Right lobe of liver (tissue), 6 donors: ENCODE measurements around the gene ASB13. TPM values are rescaled to one million over a fixed set of nuclear protein-coding genes. Genes with fewer than 3 reads are reported as not detected.

ENCODE experiments used
- ATAC-seq, 4 donors: fragments of 200-7000 bp; cut with Tn5 transposase; one replicate each; pipeline ENCODE4 v1.9.1; 2020; ENCODE audit warnings: mild to moderate bottlenecking in 4 of 4, moderate library complexity in 4 of 4
- DNase-seq, 3 donors: peaks; one replicate each; pipeline ENCODE4 v3.0.0-alpha.2; 2020
- H3K27ac ChIP-seq, 3 donors: fragments of 200-600 bp; one replicate each; pipeline ENCODE4 v1.8.0; 2022
- H3K27me3 ChIP-seq, 2 donors: fragments of 200-600 bp; one replicate each; pipeline ENCODE4 v1.8.0; 2022
- H3K36me3 ChIP-seq, 4 donors: fragments of 200-600 bp; sonication (generic) in 1 of 4; one replicate each; pipeline versions ENCODE4 v1.5.1 to v1.8.0; 2017 to 2022; ENCODE audit warnings: control low read depth in 1 of 4
- H3K4me1 ChIP-seq, 4 donors: fragments of 200-600 bp; sonication (generic) in 1 of 4; one replicate each; pipeline versions ENCODE4 v1.5.1 to v1.8.0; 2017 to 2022; ENCODE audit warnings: control low read depth in 1 of 4
- H3K4me3 ChIP-seq, 3 donors: fragments of 200-600 bp; one replicate each; pipeline ENCODE4 v1.8.0; 2022
- H3K9me3 ChIP-seq, 4 donors: fragments of 200-600 bp; sonication (generic) in 1 of 4; one replicate each; pipeline versions ENCODE4 v1.5.1 to v1.8.0; 2017 to 2022; ENCODE audit warnings: control low read depth in 1 of 4
- CTCF ChIP-seq, 4 donors: fragments of 200-600 bp in 3 of 4; fragments of 450-650 bp in 1 of 4; IDR thresholded peaks; one replicate each; pipeline versions ENCODE4 v1.5.1 to v1.8.0; 2016 to 2022; ENCODE audit warnings: antibody characterized with exemption in 4 of 4, mild to moderate bottlenecking in 2 of 4
- POLR2A ChIP-seq: fragments of 450-650 bp; IDR thresholded peaks from one replicate; pipeline ENCODE4 v1.6.1; 2017; ENCODE audit warnings: antibody characterized with exemption, mild to moderate bottlenecking
- WGBS: methylation state at CpG from one replicate; pipeline ENCODE4 v1.1.6; 2018; ENCODE audit warnings: low coverage, low lambda C conversion rate; ENCODE audit not compliant: insufficient coverage; ENCODE audit errors: missing lambda C conversion rate; 5-methylcytosine and 5-hydroxymethylcytosine counted together
- intact Hi-C, 2 donors: fragments of 100-400 bp; cut with DNase I; formaldehyde crosslinking; loops; one replicate each; pipeline versions ENCODE4 v1.11.2 to v1.14.1; 2022
- long read RNA-seq: library from polyadenylated mRNA; unstranded; transcript quantifications from one replicate; pipeline ENCODE4 v2.0.0, GENCODE V29; 2019
- total RNA-seq, 6 experiments: library from RNA; depleted of rRNA in 2 of 6; stranded (reverse); fragments of >200 nt in 2 of 6; fragmentation: NEBNext Ultra II Directional in 3 of 6; extraction: Animal tissue kit (Norgen Biotek cat#: 25700) in 3 of 6; gene quantifications; one replicate each; pipeline versions ENCODE4 v1.1.0 to v1.2.4, GENCODE V29; 2016 to 2023
- donor health status: DM: no; HTN: yes; CAD: no.
- donor health status: DM: no; HTN: no; CAD: no.
- donor health status: DM: no; HTN: no; CAD: no.
- donor health status: DM: no; HTN: yes; CAD: no.
- donor health status: DM: no; HTN: yes; CAD: no.

ASB13 gene, protein sequence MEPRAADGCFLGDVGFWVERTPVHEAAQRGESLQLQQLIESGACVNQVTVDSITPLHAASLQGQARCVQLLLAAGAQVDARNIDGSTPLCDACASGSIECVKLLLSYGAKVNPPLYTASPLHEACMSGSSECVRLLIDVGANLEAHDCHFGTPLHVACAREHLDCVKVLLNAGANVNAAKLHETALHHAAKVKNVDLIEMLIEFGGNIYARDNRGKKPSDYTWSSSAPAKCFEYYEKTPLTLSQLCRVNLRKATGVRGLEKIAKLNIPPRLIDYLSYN
- total RNA-seq, result 100 to 1,000 TPM in 1 of 6 experiments, 10 to 100 TPM in 5; 19.7 to 117 (median 64.7) TPM
- long read RNA-seq, transcript ASB13-201 (6 exons, 2,699 nt), result major isoform, 9 of 20 reads
- long read RNA-seq, partial matches to known transcripts, result 7 of 20 reads
- long read RNA-seq, other reads (novel, unspliced or antisense), result 4 of 20 reads

- H3K27me3 ChIP-seq, result no peaks in the 10 kb centered on the region
- TF ChIP-seq POLR2A (peak; percentile 87), CTCF (IDR thresholded peaks at IDR 0.05) (no peak)
- ATAC-seq (peak; percentile 82 to 93 (median 88)), DNase-seq (peak; percentile 85 to 93 (median 89))
- peak within 1 kb of the TSS; percentile 83 to 92 (median 83) for H3K27ac ChIP-seq
- 0% methylated on average over 13 of the region's 112 CpGs for WGBS
- intact Hi-C loops, result no loop called here
- no peaks in the 10 kb centered on the region for H3K36me3 ChIP-seq
- H3K4me3 ChIP-seq, result peak within 1 kb of the TSS; percentile 93 to 97 (median 96)
- H3K9me3 ChIP-seq, result no peaks in the 10 kb centered on the region
- H3K4me1 ChIP-seq, result peaks cover 0 to 41% (median 19%) of the 10 kb centered on the region in 4 donors
Observed at GRCh38 chr10:5666008-5666840, at the start of gene ASB13. Gene ASB13 (minus strand): TSS chr10:5666595. CDS start chr10:5666551, 44 bp downstream.

- no peak overlapping the region for H3K27ac ChIP-seq
- H3K36me3 ChIP-seq, result no peaks in the 10 kb centered on the region
- peak in 3 of 4 donors; percentile 28 to 63 (median 49) for ATAC-seq
- no peaks in the 10 kb centered on the region for H3K9me3 ChIP-seq
- no peak overlapping the region for H3K4me3 ChIP-seq
- H3K27me3 ChIP-seq, result no peaks in the 10 kb centered on the region
- peaks cover 0 to 12% (median 4%) of the 10 kb centered on the region in 4 donors for H3K4me1 ChIP-seq
- 28% methylated on average over 4 of the region's 4 CpGs for WGBS
- TF ChIP-seq CTCF (IDR thresholded peaks at IDR 0.05), result no peak
- TF ChIP-seq POLR2A, result no peak
- intact Hi-C loops, result no loop called here
- DNase-seq, result no peak
Observed at GRCh38 chr10:5711642-5712041, 45.2 kb upstream of the ASB13 start.

DNA sequence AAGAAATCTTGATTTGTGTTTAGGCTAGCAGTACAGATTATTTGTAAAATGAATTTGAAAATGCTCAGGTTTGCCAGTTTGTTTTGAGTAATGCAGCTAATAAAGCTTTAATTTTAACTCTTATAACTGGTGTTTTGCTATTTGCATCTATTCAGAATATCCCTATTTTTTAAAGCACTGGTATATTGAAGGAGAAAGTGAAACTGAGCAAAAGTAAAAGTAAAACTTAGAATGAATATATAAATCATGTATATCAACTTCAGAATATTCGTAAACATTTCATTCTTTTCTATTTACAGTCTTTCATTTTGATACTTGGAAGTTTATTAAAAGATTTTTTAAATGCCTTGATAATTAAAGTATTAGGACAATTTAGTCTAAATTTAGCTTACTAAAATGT, 44.5 kb upstream of the ASB13 start:
- Histone ChIP-seq H3K36me3 (no peaks in the 10 kb centered on the region), H3K27me3 (no peaks in the 10 kb centered on the region), H3K9me3 (no peaks in the 10 kb centered on the region), H3K4me1 (peaks cover 0 to 12% (median 4%) of the 10 kb centered on the region in 4 donors), H3K4me3 (peak overlapping the region in 2 of 3 donors; percentile 1 to 6), H3K27ac (no peak overlapping the region)
- WGBS, result 5% methylated on average over 1 of the region's 1 CpG
- DNase-seq (no peak), ATAC-seq (peak in 2 of 4 donors; percentile 42 to 77)
- TF ChIP-seq CTCF (IDR thresholded peaks at IDR 0.05) (no peak), POLR2A (no peak)
- intact Hi-C loops, result no loop called here

DNA sequence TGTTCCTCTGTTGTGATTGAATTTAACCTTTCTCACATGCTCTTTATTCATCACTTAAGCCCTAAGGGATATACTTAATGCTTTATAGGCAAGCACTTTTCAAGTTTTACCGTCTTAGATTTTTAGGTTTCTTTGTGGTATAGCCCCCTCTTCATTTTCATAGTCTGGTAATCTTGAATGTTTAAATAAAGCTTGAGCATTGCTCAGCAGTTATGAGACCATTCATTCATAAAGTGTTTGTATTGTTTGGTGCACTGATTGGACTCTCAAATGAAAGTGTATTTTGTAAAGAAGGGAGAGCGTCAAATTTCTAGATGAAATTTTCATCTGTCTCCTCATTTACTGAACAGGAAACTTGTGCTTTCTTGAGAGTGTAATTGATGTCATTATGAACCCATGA, 43.5 kb upstream of the ASB13 start:
- TF ChIP-seq CTCF (IDR thresholded peaks at IDR 0.05), result no peak
- no peak for TF ChIP-seq POLR2A
- intact Hi-C loops, result no loop called here
- ATAC-seq (no peak), DNase-seq (no peak)
- 89% methylated on average over 2 of the region's 2 CpGs for WGBS
- Histone ChIP-seq H3K36me3 (no peaks in the 10 kb centered on the region), H3K27me3 (no peaks in the 10 kb centered on the region), H3K4me1 (peaks cover 0 to 12% (median 4%) of the 10 kb centered on the region in 4 donors), H3K27ac (no peak overlapping the region), H3K9me3 (no peaks in the 10 kb centered on the region), H3K4me3 (no peak overlapping the region)
